HepG2 (cell line): Measurements from ENCODE around the gene INO80E. TPM values are rescaled to one million over a fixed set of nuclear protein-coding genes. Genes with fewer than 3 reads are reported as not detected.

ENCODE experiments used
- ATF7-NPFF ChIP-seq: sonication (generic); formaldehyde crosslinking; IDR thresholded peaks from 2 replicates; pipeline ENCODE4 v1.8.1; 2023; ENCODE audit warnings: mild to moderate bottlenecking, low read depth, missing genetic modification reagents, moderate library complexity
- DPF2 ChIP-seq: sonication (generic); formaldehyde crosslinking; IDR thresholded peaks from 2 replicates; pipeline ENCODE4 v1.4.0; 2020; ENCODE audit warnings: mild to moderate bottlenecking, low read depth, missing genetic modification reagents, borderline replicate concordance
- GPBP1L1 ChIP-seq: sonication (generic); formaldehyde crosslinking; IDR thresholded peaks from 2 replicates; pipeline ENCODE4 v1.5.0; 2020; ENCODE audit warnings: mild to moderate bottlenecking, missing genetic modification reagents
- HMGXB3 ChIP-seq: sonication (generic); formaldehyde crosslinking; IDR thresholded peaks from 2 replicates; pipeline ENCODE4 v1.4.0; 2020; ENCODE audit warnings: missing genetic modification reagents, borderline replicate concordance
- HNF1B ChIP-seq: sonication (generic); formaldehyde crosslinking; IDR thresholded peaks from 2 replicates; pipeline ENCODE4 v1.5.1; 2020; ENCODE audit warnings: mild to moderate bottlenecking, moderate library complexity, missing genetic modification reagents
- HOXA5 ChIP-seq: sonication (generic); formaldehyde crosslinking; IDR thresholded peaks from 2 replicates; pipeline ENCODE4 v1.4.0; 2020; ENCODE audit warnings: missing genetic modification reagents
- HOXD1 ChIP-seq: sonication (generic); formaldehyde crosslinking; IDR thresholded peaks from 2 replicates; pipeline ENCODE4 v1.5.0; 2020; ENCODE audit warnings: missing genetic modification reagents
- IKZF4 ChIP-seq: sonication (generic); formaldehyde crosslinking; IDR thresholded peaks from 2 replicates; pipeline ENCODE4 v1.5.1; 2020; ENCODE audit warnings: borderline replicate concordance, mild to moderate bottlenecking, low read depth, missing genetic modification reagents; ENCODE audit errors: not compliant biosample characterization
- JUN ChIP-seq: sonication (generic); formaldehyde crosslinking; IDR thresholded peaks from 2 replicates; pipeline ENCODE4 v1.4.0; 2020; ENCODE audit warnings: mild to moderate bottlenecking, missing genetic modification reagents
- KLF16 ChIP-seq, 2 experiments: sonication (generic) in 1 of 2; formaldehyde crosslinking in 1 of 2; IDR thresholded peaks; 2 replicates each; pipeline versions ENCODE4 v1.6.1 to v1.8.0; 2016 to 2023; ENCODE audit warnings: missing genetic modification reagents in 2 of 2, missing compliant biosample characterization in 1 of 2
- ONECUT2 ChIP-seq: sonication (generic); formaldehyde crosslinking; IDR thresholded peaks from 2 replicates; pipeline ENCODE4 v1.4.0; 2020; ENCODE audit warnings: missing genetic modification reagents
- PAWR ChIP-seq: sonication (generic); formaldehyde crosslinking; IDR thresholded peaks from 2 replicates; pipeline ENCODE4 v1.4.0; 2020; ENCODE audit warnings: missing genetic modification reagents, mild to moderate bottlenecking, borderline replicate concordance
- RBM22 ChIP-seq: fragments of 200-400 bp; formaldehyde crosslinking; optimal IDR thresholded peaks from 2 replicates; pipeline ENCODE3; 2017; ENCODE audit warnings: mild to moderate bottlenecking, low read length, moderate library complexity
- SUZ12 ChIP-seq: fragments of 150-350 bp; IDR thresholded peaks from 2 replicates; pipeline ENCODE4 v1.6.1; 2014; ENCODE audit warnings: low read depth, low read length
- TEAD3 ChIP-seq: optimal IDR thresholded peaks from 2 replicates; pipeline ENCODE3; 2016; ENCODE audit warnings: borderline replicate concordance
- ZIK1 ChIP-seq: sonication (generic); formaldehyde crosslinking; IDR thresholded peaks from 2 replicates; pipeline ENCODE4 v1.5.0; 2020; ENCODE audit warnings: mild to moderate bottlenecking, low read depth, missing genetic modification reagents, borderline replicate concordance
- ZNF225 ChIP-seq: sonication (generic); formaldehyde crosslinking; IDR thresholded peaks from 2 replicates; pipeline ENCODE4 v1.4.0; 2020; ENCODE audit warnings: mild to moderate bottlenecking, missing genetic modification reagents
- ZNF292 ChIP-seq: sonication (generic); formaldehyde crosslinking; IDR thresholded peaks from 2 replicates; pipeline ENCODE4 v1.8.1; 2022; ENCODE audit warnings: mild to moderate bottlenecking, low read depth, missing genetic modification reagents, borderline replicate concordance
- ZNF784 ChIP-seq: sonication (generic); formaldehyde crosslinking; IDR thresholded peaks from 2 replicates; pipeline ENCODE4 v1.5.1; 2020; ENCODE audit warnings: missing genetic modification reagents, mild to moderate bottlenecking, borderline replicate concordance
- ZNF83 ChIP-seq: sonication (generic); formaldehyde crosslinking; IDR thresholded peaks from 2 replicates; pipeline ENCODE4 v1.4.0; 2020; ENCODE audit warnings: missing genetic modification reagents, mild to moderate bottlenecking, borderline replicate concordance
- ZNF883 ChIP-seq: sonication (generic); formaldehyde crosslinking; IDR thresholded peaks from 2 replicates; pipeline ENCODE4 v1.5.1; 2020; ENCODE audit warnings: mild to moderate bottlenecking, missing genetic modification reagents; ENCODE audit errors: not compliant biosample characterization
- polyA plus RNA-seq, 8 experiments: library from polyadenylated mRNA; depleted of rRNA in 3 of 8; stranded (reverse) in 7 of 8; unstranded in 1 of 8; fragments of >200 nt; fragmentation: Illumina TruSeq in 4 of 8; extraction: Trizol in 4 of 8; gene quantifications; 2 replicates each; pipeline versions ENCODE4 v1.2.1 to v1.2.3, GENCODE V29; 2011 to 2016; ENCODE audit warnings: low read depth in 4 of 8, missing spikeins in 1 of 8, mixed read lengths in 1 of 8; ENCODE audit not compliant: insufficient read depth in 1 of 8
- total RNA-seq, 5 experiments: library from RNA; depleted of rRNA; stranded (reverse); fragments of >200 nt; fragmentation: Illumina TruSeq; extraction: Trizol; gene quantifications; 2 replicates each; pipeline ENCODE4 v1.2.3, GENCODE V29; 2016; ENCODE audit warnings: low read depth in 1 of 5

Gene INO80E
- total and polyA plus RNA-seq, 2 of the 13 experiments (the other 11 are each of a cell fraction or from before 2014, with no cell fraction given), result 25.8 to 45.6 TPM

- TF ChIP-seq HMGXB3 (CRISPR knock-in tag) (0 out of 2 replicates have a peak, but pooled peaks have one; percentile 53), IKZF4 (CRISPR knock-in tag) (peak; percentile 33), PAWR (CRISPR knock-in tag) (no peak), HOXA5 (no peak), ZNF784 (CRISPR knock-in tag) (0 out of 2 replicates have a peak, but pooled peaks have one; percentile 36), RBM22 (no peak), GPBP1L1 (CRISPR knock-in tag) (no peak), SUZ12 (0 out of 2 replicates have a peak, but pooled peaks have one; percentile 17), HOXD1 (CRISPR knock-in tag) (peak; percentile 22; the same call in 1 of the 2 replicates), JUN (CRISPR knock-in tag) (0 out of 2 replicates have a peak, but pooled peaks have one; percentile 48), HNF1B (CRISPR knock-in tag) (peak; percentile 52; the same call in 1 of the 2 replicates), ZNF883 (peak; percentile 80), DPF2 (CRISPR knock-in tag) (no peak), ZNF225 (CRISPR knock-in tag) (peak; percentile 80; the same call in 1 of the 2 replicates), ZIK1 (no peak), ONECUT2 (CRISPR knock-in tag) (no peak), ATF7-NPFF (peak; percentile 62; the same call in 1 of the 2 replicates), TEAD3 (peak; percentile 69), ZNF292 (CRISPR knock-in tag) (peak; percentile 48; the same call in 1 of the 2 replicates), KLF16 (CRISPR knock-in tag; IDR thresholded peaks at IDR 0.05) (peak in 1 of 2 experiments; percentile 61; a peak in 1 of 4 replicates), ZNF83 (CRISPR knock-in tag) (0 out of 2 replicates have a peak, but pooled peaks have one; percentile 79)
These were observed 59.0 kb downstream of the INO80E start (continued) for GRCh38 chr16:30054959-30055553.
